ENCODE data around the gene COL8A2. TPM values are rescaled to one million over a fixed set of nuclear protein-coding genes. Genes with fewer than 3 reads are reported as not detected.

COL8A2 gene
- total and polyA plus RNA-seq, 2 of the 4 experiments (the other 2 are of a cell fraction), result 0.54 to 1.1 TPM

DNA sequence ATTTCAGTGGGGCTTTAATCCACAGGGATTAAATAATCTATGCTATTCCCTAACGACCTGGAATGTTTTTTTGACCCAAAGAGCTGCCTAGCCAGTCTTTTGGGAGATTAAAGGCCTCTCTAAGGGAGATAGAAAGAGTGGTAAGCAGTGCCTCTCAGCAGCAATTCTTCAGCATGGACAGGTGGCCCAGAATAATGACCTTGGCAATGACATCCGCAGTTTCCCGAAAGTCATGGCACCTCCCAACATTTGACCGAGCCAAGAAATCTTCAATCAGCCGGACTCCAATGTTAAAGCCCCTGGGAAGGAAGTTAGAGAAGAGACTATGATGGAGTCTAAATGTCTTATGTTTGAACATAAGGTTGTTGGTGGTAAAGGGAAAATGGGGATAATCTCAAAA lies 14.5 kb upstream of the COL8A2 start:
- Histone ChIP-seq H3K79me1 (ENCODE audit: low read depth in 1 of 2, low read length in 2 of 2) (peaks cover 25 to 73% of the 10 kb centered on the region in 2 experiments), H4K20me1 (ENCODE audit: insufficient read depth, low read length) (peaks cover 9% of the 10 kb centered on the region; the same call in 1 of the 2 replicates), H3K23ac (ENCODE audit: low read depth, low read length) (no peak overlapping the region), H3K18ac (ENCODE audit: low read depth, low read length) (no peak overlapping the region), H4K5ac (ENCODE audit: low read depth, low read length) (no peak overlapping the region), H2BK15ac (ENCODE audit: low read depth, low read length) (no peak overlapping the region), H2AK9ac (replicated peaks; ENCODE audit: low read depth, low read length, poor library complexity) (no peak overlapping the region), H3K9ac (ENCODE audit: low read depth, low read length) (no peak overlapping the region), H4K91ac (ENCODE audit: insufficient read depth, low read depth, low read length) (no peak overlapping the region), H3K4me2 (ENCODE audit: low read depth, low read length) (no peak overlapping the region), H3K4me3 (ENCODE audit: insufficient read depth, low read depth, low read length) (no peak overlapping the region), H3K4me1 (ENCODE audit: control insufficient read depth, insufficient read depth, low read length) (peaks cover 17% of the 10 kb centered on the region), H3K9me3 (ENCODE audit: control insufficient read depth, insufficient read depth, low read length) (no peaks in the 10 kb centered on the region), H2BK120ac (ENCODE audit: low read depth, low read length) (no peak overlapping the region), H4K8ac (ENCODE audit: low read depth in 2 of 2, low read length in 2 of 2) (no peak overlapping the region), H3K9me1 (ENCODE audit: insufficient read depth, low read length) (peaks cover 29% of the 10 kb centered on the region), H3K27me3 (ENCODE audit: control insufficient read depth, insufficient read depth, low read length) (no peaks in the 10 kb centered on the region), H3K27ac (ENCODE audit: insufficient read depth, low read length) (no peak overlapping the region), H3K36me3 (ENCODE audit: control insufficient read depth, insufficient read depth, low read length) (peaks cover 19% of the 10 kb centered on the region), H2BK20ac (ENCODE audit: low read depth, low read length) (no peak overlapping the region), H3K14ac (replicated peaks; ENCODE audit: low read depth, low read length) (no peak overlapping the region), H2BK5ac (ENCODE audit: low read depth, low read length, poor library complexity, severe bottlenecking) (no peak overlapping the region), H3K4ac (ENCODE audit: low read depth, low read length) (no peak overlapping the region), H3K56ac (ENCODE audit: extremely low read depth, insufficient read depth, low read length) (no peak overlapping the region), H2AK5ac (ENCODE audit: low read depth, low read length) (no peak overlapping the region), H2AFZ (replicated peaks; ENCODE audit: low read length, poor library complexity) (no peak overlapping the region)
- no TSS peak for BruUV-seq (replicated peaks)
- ATAC-seq (ENCODE audit: low read depth), result no peak
- WGBS, 2 experiments (ENCODE audit: extremely low coverage in 2 of 2, insufficient read length in 1 of 2), result 100% methylated on average over 2 of the region's 5 CpGs; no CpG with 5 or more reads in 1 of the 2 experiments
- DNase-seq, result no peak
- POLR2A ChIA-PET (ENCODE audit: unreplicated experiment), result no interaction called here
- TF ChIP-seq POLR2A (IDR thresholded peaks at IDR 0.05; ENCODE audit: low read depth, low read length), result no peak
- intact Hi-C loops (cut with micrococcal nuclease), result no loop called here
- CTCF ChIA-PET, result interaction anchor here (0.9 kb wide), 1 partner anchor 10 kb away, joined by 3 read pairs; no protein-coding TSS in a partner anchor
- dilution Hi-C loops (cut with HindIII; ENCODE audit: low sequenced_read_pairs, unreplicated experiment), result no loop called here
- in situ Hi-C loops (cut with MboI; ENCODE audit: low sequenced_read_pairs), result no loop called here
